Mesothelial cell of epicardium (in vitro differentiated cells): ENCODE results near the gene RAB3C. TPM values are rescaled to one million over a fixed set of nuclear protein-coding genes. Genes with fewer than 3 reads are reported as not detected.

ENCODE experiments used
- DNase-seq, 2 experiments: peaks; one replicate each; pipeline ENCODE4 v3.0.0; 2021; ENCODE audit warnings: low spot score in 2 of 2; ENCODE audit not compliant: unreplicated experiment in 2 of 2
- H3K27ac Mint-ChIP-seq: 2 replicates; pipeline ENCODE4 v1.8.0; 2021; ENCODE audit warnings: mixed read lengths
- H3K27me3 Mint-ChIP-seq: 2 replicates; pipeline ENCODE4 v1.8.0; 2021; ENCODE audit warnings: low read depth, mixed read lengths
- H3K36me3 Mint-ChIP-seq: 2 replicates; pipeline ENCODE4 v1.8.0; 2021; ENCODE audit warnings: mixed read lengths
- H3K4me1 Mint-ChIP-seq: 2 replicates; pipeline ENCODE4 v1.8.0; 2021; ENCODE audit warnings: mixed read lengths
- H3K4me3 Mint-ChIP-seq: 2 replicates; pipeline ENCODE4 v1.8.0; 2021; ENCODE audit warnings: mild to moderate bottlenecking, moderate library complexity, mixed read lengths
- H3K9me3 Mint-ChIP-seq: 2 replicates; pipeline ENCODE4 v1.8.0; 2021; ENCODE audit warnings: mixed read lengths
- total RNA-seq: library from RNA; stranded (reverse); gene quantifications from 3 replicates; pipeline ENCODE4 v1.2.1, GENCODE V29; 2021
- TF ChIP-seq, protein P1 (sequence below): fragments of 200-600 bp; sonication (generic); IDR thresholded peaks from one replicate; pipeline ENCODE4 v1.5.0; 2021; ENCODE audit warnings: antibody characterized with exemption; ENCODE audit not compliant: unreplicated experiment

Gene RAB3C
- total RNA-seq, 1 donor from 2014 or later = 1.2 TPM

DNA sequence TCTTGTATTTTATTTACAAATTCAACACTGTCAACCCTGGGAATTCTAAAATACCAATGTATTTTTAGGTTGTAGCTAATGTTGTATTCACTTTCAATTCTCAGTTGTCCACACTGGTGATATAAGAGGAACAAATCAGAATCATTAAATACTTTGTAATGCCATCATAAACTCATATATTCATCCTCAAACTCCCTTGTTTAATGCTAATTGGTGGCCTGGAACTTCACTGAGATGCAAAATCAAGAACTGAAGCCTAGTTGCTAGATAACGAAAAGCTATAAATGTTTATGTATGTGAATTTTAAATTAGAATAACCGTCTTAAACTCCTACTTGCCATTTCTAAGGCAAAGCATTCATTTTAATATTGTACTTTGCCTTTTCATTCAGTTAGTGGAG lies 274.7 kb downstream of the RAB3C start:
- Mint-ChIP-seq H3K9me3 (no peaks in the 10 kb centered on the region), H3K4me3 (no peak overlapping the region), H3K27me3 (no peaks in the 10 kb centered on the region), H3K36me3 (no peaks in the 10 kb centered on the region), H3K4me1 (peaks cover 27% of the 10 kb centered on the region), H3K27ac (no peak overlapping the region)
- TF ChIP-seq, protein P1, sequence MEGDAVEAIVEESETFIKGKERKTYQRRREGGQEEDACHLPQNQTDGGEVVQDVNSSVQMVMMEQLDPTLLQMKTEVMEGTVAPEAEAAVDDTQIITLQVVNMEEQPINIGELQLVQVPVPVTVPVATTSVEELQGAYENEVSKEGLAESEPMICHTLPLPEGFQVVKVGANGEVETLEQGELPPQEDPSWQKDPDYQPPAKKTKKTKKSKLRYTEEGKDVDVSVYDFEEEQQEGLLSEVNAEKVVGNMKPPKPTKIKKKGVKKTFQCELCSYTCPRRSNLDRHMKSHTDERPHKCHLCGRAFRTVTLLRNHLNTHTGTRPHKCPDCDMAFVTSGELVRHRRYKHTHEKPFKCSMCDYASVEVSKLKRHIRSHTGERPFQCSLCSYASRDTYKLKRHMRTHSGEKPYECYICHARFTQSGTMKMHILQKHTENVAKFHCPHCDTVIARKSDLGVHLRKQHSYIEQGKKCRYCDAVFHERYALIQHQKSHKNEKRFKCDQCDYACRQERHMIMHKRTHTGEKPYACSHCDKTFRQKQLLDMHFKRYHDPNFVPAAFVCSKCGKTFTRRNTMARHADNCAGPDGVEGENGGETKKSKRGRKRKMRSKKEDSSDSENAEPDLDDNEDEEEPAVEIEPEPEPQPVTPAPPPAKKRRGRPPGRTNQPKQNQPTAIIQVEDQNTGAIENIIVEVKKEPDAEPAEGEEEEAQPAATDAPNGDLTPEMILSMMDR = no peak
- DNase-seq = no peak

- Mint-ChIP-seq H3K27me3 (peaks cover 3% of the 10 kb centered on the region), H3K27ac (no peak overlapping the region), H3K36me3 (no peaks in the 10 kb centered on the region), H3K4me3 (no peak overlapping the region), H3K4me1 (peaks cover 10% of the 10 kb centered on the region), H3K9me3 (no peaks in the 10 kb centered on the region)
- no peak for DNase-seq
- TF ChIP-seq, protein P1 = no peak
Measured at GRCh38 chr5:58860680-58861079, 277.8 kb downstream of the RAB3C start.

DNA sequence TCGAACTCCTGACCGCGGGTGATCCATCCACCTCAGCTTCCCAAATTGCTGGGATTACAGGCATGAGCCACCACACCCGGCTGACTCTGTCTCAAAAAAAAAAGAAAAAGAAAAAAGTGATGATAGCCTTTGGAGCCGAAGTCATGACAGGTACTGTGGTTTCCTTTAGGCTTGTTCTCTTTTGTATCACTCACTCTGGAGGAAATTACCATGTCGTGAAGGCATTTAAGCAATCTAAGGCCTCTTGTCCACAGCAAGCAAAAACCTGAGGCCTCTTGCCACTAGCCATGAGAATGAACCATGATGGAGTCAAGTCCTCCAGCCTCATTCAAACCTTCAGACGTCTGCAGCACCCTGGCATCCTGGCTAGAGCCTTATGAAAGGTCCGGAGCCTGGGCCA lies 286.1 kb downstream of the RAB3C start:
- Mint-ChIP-seq H3K9me3 (no peaks in the 10 kb centered on the region), H3K27me3 (peaks cover 5% of the 10 kb centered on the region), H3K27ac (no peak overlapping the region), H3K36me3 (no peaks in the 10 kb centered on the region), H3K4me3 (no peak overlapping the region), H3K4me1 (no peaks in the 10 kb centered on the region)
- no peak for DNase-seq
- TF ChIP-seq, protein P1 = no peak

DNA sequence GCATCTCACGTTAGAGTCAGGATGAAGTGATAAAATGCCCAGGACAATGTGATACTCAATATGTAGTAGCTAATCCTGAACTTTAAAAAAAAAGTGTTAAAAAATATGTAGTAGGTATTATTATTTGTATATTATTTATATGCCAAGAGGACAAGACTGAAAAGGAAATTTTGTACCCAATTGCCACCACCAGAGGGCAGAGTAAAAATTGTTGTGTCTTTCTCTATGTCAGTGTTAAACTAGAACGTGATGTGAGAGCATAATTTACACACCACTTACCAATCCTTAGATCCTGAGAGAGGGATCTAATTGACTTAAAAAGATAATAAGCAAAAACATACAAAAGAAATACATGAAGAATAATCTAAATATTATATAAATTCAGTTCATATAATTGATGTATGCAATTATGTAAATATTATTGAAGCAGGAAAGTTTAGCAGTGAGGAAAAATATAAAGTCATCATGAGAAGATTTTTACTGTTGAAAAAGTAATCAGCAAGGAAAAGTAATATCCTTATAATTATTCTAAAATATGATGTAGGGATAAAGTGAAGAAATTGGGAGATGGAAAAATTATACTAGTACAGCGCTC lies 288.9 kb downstream of the RAB3C start:
- no peaks in the 10 kb centered on the region for H3K4me1 Mint-ChIP-seq
- TF ChIP-seq, protein P1 = peak; percentile 91
- no peaks in the 10 kb centered on the region for H3K9me3 Mint-ChIP-seq
- H3K27ac Mint-ChIP-seq = no peak overlapping the region
- DNase-seq = no peak
- H3K36me3 Mint-ChIP-seq = no peaks in the 10 kb centered on the region
- H3K27me3 Mint-ChIP-seq = peaks cover 2% of the 10 kb centered on the region
- H3K4me3 Mint-ChIP-seq = no peak overlapping the region

- Mint-ChIP-seq H3K27ac (no peak overlapping the region), H3K36me3 (no peaks in the 10 kb centered on the region), H3K4me1 (no peaks in the 10 kb centered on the region), H3K27me3 (peaks cover 2% of the 10 kb centered on the region), H3K9me3 (no peaks in the 10 kb centered on the region), H3K4me3 (no peak overlapping the region)
- DNase-seq = no peak
- TF ChIP-seq, protein P1 = no peak
Measured at GRCh38 chr5:58872670-58873273, 289.9 kb downstream of the RAB3C start.
